Kidney epithelial cell (primary cell): Measurements from ENCODE around the gene ECHDC3. TPM values are rescaled to one million over a fixed set of nuclear protein-coding genes. Genes with fewer than 3 reads are reported as not detected.

Source experiments
- DNase-seq: peaks from one replicate; pipeline ENCODE4 v3.0.0-alpha.2; 2010; ENCODE audit warnings: low read depth
- H3K27me3 ChIP-seq: 2 replicates; pipeline ENCODE4 v1.6.0; 2011; ENCODE audit warnings: low read length; ENCODE audit not compliant: control insufficient read depth, insufficient read depth
- H3K36me3 ChIP-seq: 2 replicates; pipeline ENCODE4 v1.5.1; 2011; ENCODE audit warnings: low read length; ENCODE audit not compliant: control insufficient read depth, insufficient read depth
- H3K4me3 ChIP-seq: 2 replicates; pipeline ENCODE4 v1.5.1; 2011; ENCODE audit warnings: low read depth, mild to moderate bottlenecking, control low read depth, low read length
- CTCF ChIP-seq: IDR thresholded peaks from 2 replicates; pipeline ENCODE4 v1.5.1; 2011; ENCODE audit warnings: mild to moderate bottlenecking, moderate library complexity, low read length, control low read depth, inconsistent platforms; ENCODE audit not compliant: insufficient read depth, poor library complexity, severe bottlenecking
- total RNA-seq: library from RNA; depleted of rRNA; stranded (reverse); fragments of >200 nt; gene quantifications from 2 replicates; pipeline ENCODE4 v1.2.3, GENCODE V29; 2015

The ECHDC3 gene
- total RNA-seq, 1 donor from 2014 or later: 35.1 TPM

- no peak for DNase-seq
- no peak for TF ChIP-seq CTCF
- H3K27me3 ChIP-seq: no peaks in the 10 kb centered on the region
- H3K36me3 ChIP-seq: no peaks in the 10 kb centered on the region
- no peak overlapping the region for H3K4me3 ChIP-seq
Measured at GRCh38 chr10:11721806-11722205, 20.4 kb upstream of the ECHDC3 start.

- DNase-seq: no peak
- TF ChIP-seq CTCF: no peak
Measured at GRCh38 chr10:11723359-11723758, 18.8 kb upstream of the ECHDC3 start.

GRCh38 chr10:11724938-11725776 is 17.0 kb upstream of the ECHDC3 start:
- peak; percentile 72 for TF ChIP-seq CTCF
- Histone ChIP-seq H3K36me3 (no peaks in the 10 kb centered on the region), H3K4me3 (no peak overlapping the region), H3K27me3 (peaks cover 2% of the 10 kb centered on the region)
- no peak for DNase-seq

More at GRCh38 chr10:11723359-11723758, 18.8 kb upstream of the ECHDC3 start:
- H3K4me3 ChIP-seq: no peak overlapping the region
- H3K36me3 ChIP-seq: no peaks in the 10 kb centered on the region
- no peaks in the 10 kb centered on the region for H3K27me3 ChIP-seq

GRCh38 chr10:11725912-11726311 is 16.3 kb upstream of the ECHDC3 start:
- no peak for TF ChIP-seq CTCF
- no peak for DNase-seq
- Histone ChIP-seq H3K36me3 (no peaks in the 10 kb centered on the region), H3K27me3 (peaks cover 2% of the 10 kb centered on the region), H3K4me3 (no peak overlapping the region)

GRCh38 chr10:11727563-11727962 is 14.6 kb upstream of the ECHDC3 start:
- Histone ChIP-seq H3K36me3 (no peaks in the 10 kb centered on the region), H3K4me3 (no peak overlapping the region), H3K27me3 (peaks cover 2% of the 10 kb centered on the region)
- no peak for TF ChIP-seq CTCF
- no peak for DNase-seq

- no peaks in the 10 kb centered on the region for H3K36me3 ChIP-seq
- peaks cover 2% of the 10 kb centered on the region for H3K27me3 ChIP-seq
- no peak for DNase-seq
- H3K4me3 ChIP-seq: no peak overlapping the region
- no peak for TF ChIP-seq CTCF
Measured at GRCh38 chr10:11728353-11728752, 13.8 kb upstream of the ECHDC3 start.
